Measurements from ENCODE around the gene GPANK1. TPM values are rescaled to one million over a fixed set of nuclear protein-coding genes. Genes with fewer than 3 reads are reported as not detected.

The GPANK1 gene
- total and polyA plus RNA-seq, 2 of the 13 experiments (the other 11 are each of a cell fraction or from before 2014, with no cell fraction given), result 15.4 to 22.8 TPM

DNA sequence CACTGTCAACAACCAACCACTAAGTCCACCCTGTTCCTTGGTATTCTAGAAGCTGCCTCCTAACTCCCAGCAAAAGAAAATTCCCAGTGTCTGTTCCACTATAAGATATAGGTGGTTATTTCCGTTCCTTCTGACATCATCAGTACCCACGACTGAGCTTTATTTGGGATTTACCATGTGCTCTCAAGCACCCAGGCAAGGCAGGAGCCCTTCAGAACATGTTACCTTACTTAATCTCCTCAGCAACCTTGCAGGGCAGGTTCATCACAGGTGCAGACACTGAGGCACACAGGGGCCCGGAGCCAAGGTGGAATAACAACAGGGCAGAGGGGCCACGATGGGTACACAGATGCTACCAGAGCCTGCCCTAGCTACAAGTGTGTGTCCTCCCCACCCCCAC is 27.6 kb upstream of the GPANK1 start:
- Histone ChIP-seq H3K4me1 (ENCODE audit: insufficient read depth, low read length) (peaks cover 12% of the 10 kb centered on the region; the same call in 1 of the 2 replicates), H3K27ac (ENCODE audit: extremely low read length, insufficient read depth, low read length) (no peak overlapping the region), H3K27me3 (ENCODE audit: control insufficient read depth in 1 of 2, insufficient read depth in 2 of 2, low read length in 2 of 2) (no peaks in the 10 kb centered on the region), H3K79me2 (ENCODE audit: insufficient read depth, low read length) (no peaks in the 10 kb centered on the region), H3K4me3 (replicated peaks in 1 of 3; ENCODE audit: insufficient read depth in 1 of 3, low read depth in 2 of 3, low read length in 3 of 3) (no peak overlapping the region), H3K36me3 (replicated peaks in 1 of 2; ENCODE audit: control insufficient read depth in 1 of 2, insufficient read depth in 2 of 2, low read length in 2 of 2) (peaks cover 56 to 84% of the 10 kb centered on the region in 2 experiments), H3K4me2 (ENCODE audit: low read depth, low read length) (no peak overlapping the region), H4K20me1 (ENCODE audit: insufficient read depth, low read length) (no peaks in the 10 kb centered on the region), H3K9me3 (ENCODE audit: low read length) (no peaks in the 10 kb centered on the region), H2AFZ (ENCODE audit: low read length) (no peak overlapping the region), H3K9ac (ENCODE audit: insufficient read depth, low read depth, low read length) (no peak overlapping the region)
- BruUV-seq (replicated peaks), result no TSS peak
- in situ Hi-C loops (cut with HindIII; ENCODE audit: extremely low pct_ligation_motif_present, low pct_unique_long_range_greater_than_20kb) (no loop called here), intact Hi-C loops (cut with micrococcal nuclease; ENCODE audit: unreplicated experiment) (no loop called here)
- FAIRE-seq (no peak), ATAC-seq (no peak), DNase-seq (ENCODE audit: low spot score) (no peak)
- TF ChIP-seq, protein P1, sequence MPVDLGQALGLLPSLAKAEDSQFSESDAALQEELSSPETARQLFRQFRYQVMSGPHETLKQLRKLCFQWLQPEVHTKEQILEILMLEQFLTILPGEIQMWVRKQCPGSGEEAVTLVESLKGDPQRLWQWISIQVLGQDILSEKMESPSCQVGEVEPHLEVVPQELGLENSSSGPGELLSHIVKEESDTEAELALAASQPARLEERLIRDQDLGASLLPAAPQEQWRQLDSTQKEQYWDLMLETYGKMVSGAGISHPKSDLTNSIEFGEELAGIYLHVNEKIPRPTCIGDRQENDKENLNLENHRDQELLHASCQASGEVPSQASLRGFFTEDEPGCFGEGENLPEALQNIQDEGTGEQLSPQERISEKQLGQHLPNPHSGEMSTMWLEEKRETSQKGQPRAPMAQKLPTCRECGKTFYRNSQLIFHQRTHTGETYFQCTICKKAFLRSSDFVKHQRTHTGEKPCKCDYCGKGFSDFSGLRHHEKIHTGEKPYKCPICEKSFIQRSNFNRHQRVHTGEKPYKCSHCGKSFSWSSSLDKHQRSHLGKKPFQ (CRISPR knock-in tag; IDR thresholded peaks at IDR 0.05; ENCODE audit: insufficient replicate concordance), result no peak
- TF ChIP-seq ZNF17 (CRISPR knock-in tag; IDR thresholded peaks at IDR 0.05), result no peak
- TF ChIP-seq ZFP90 (CRISPR knock-in tag; IDR thresholded peaks at IDR 0.05; ENCODE audit: borderline replicate concordance), result no peak
- no peak for TF ChIP-seq ZNF878 (CRISPR knock-in tag; IDR thresholded peaks at IDR 0.05)
- no peak for TF ChIP-seq ZSCAN25 (CRISPR knock-in tag; IDR thresholded peaks at IDR 0.05)
- TF ChIP-seq ZNF24 (IDR thresholded peaks at IDR 0.05), result no peak
- TF ChIP-seq, protein P2, sequence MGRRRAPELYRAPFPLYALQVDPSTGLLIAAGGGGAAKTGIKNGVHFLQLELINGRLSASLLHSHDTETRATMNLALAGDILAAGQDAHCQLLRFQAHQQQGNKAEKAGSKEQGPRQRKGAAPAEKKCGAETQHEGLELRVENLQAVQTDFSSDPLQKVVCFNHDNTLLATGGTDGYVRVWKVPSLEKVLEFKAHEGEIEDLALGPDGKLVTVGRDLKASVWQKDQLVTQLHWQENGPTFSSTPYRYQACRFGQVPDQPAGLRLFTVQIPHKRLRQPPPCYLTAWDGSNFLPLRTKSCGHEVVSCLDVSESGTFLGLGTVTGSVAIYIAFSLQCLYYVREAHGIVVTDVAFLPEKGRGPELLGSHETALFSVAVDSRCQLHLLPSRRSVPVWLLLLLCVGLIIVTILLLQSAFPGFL (CRISPR knock-in tag; IDR thresholded peaks at IDR 0.05), result no peak
- no peak for TF ChIP-seq MED8 (CRISPR knock-in tag; IDR thresholded peaks at IDR 0.05; ENCODE audit: insufficient replicate concordance)
- no peak for TF ChIP-seq ZFP37 (CRISPR knock-in tag; IDR thresholded peaks at IDR 0.05; ENCODE audit: borderline replicate concordance)
- ChIA-PET CTCF (ENCODE audit: low intra/inter-chr PET ratio, low total read pairs) (no interaction called here), POLR2A (interaction anchor here (0.6 to 4.9 kb wide), 3 partner anchors 10 to 135 kb away, joined by 3 to 22 read pairs (median 4); partner anchors contain the start of genes ABHD16A, HSPA1B and MSH5)
- 91% methylated on average over 4 of the region's 4 CpGs for WGBS (ENCODE audit: low lambda C conversion rate)

All from HepG2 (cell line).